Osteocyte (in vitro differentiated cells): ENCODE data around the gene FBXL16. TPM values are rescaled to one million over a fixed set of nuclear protein-coding genes. Genes with fewer than 3 reads are reported as not detected.

Source experiments
- DNase-seq: peaks from one replicate; pipeline ENCODE4 v3.0.0; 2021; ENCODE audit warnings: mixed read lengths; ENCODE audit not compliant: unreplicated experiment; ENCODE audit errors: extremely low spot score
- H3K27ac Mint-ChIP-seq: one replicate; pipeline ENCODE4 v1.8.0; 2021; ENCODE audit warnings: mild to moderate bottlenecking, mixed read lengths; ENCODE audit not compliant: unreplicated experiment
- H3K27me3 Mint-ChIP-seq: one replicate; pipeline ENCODE4 v1.8.0; 2021; ENCODE audit warnings: mixed read lengths; ENCODE audit not compliant: unreplicated experiment
- H3K36me3 Mint-ChIP-seq: one replicate; pipeline ENCODE4 v1.8.0; 2021; ENCODE audit warnings: mixed read lengths; ENCODE audit not compliant: unreplicated experiment
- H3K4me1 Mint-ChIP-seq: one replicate; pipeline ENCODE4 v1.8.0; 2021; ENCODE audit warnings: mixed read lengths; ENCODE audit not compliant: unreplicated experiment
- H3K4me3 Mint-ChIP-seq: one replicate; pipeline ENCODE4 v1.8.0; 2021; ENCODE audit warnings: mild to moderate bottlenecking, moderate library complexity, mixed read lengths; ENCODE audit not compliant: unreplicated experiment
- H3K9me3 Mint-ChIP-seq: one replicate; pipeline ENCODE4 v1.8.0; 2021; ENCODE audit warnings: mixed read lengths; ENCODE audit not compliant: unreplicated experiment
- total RNA-seq: library from RNA; stranded (reverse); gene quantifications from 2 replicates; pipeline ENCODE4 v1.2.1, GENCODE V29; 2021
- TF ChIP-seq, protein P1 (sequence below): fragments of 200-600 bp; sonication (generic); IDR thresholded peaks from 2 replicates; pipeline ENCODE4 v1.5.0; 2021; ENCODE audit warnings: antibody characterized with exemption, mild to moderate bottlenecking, moderate library complexity

Gene FBXL16
- total RNA-seq, 1 donor from 2014 or later: 0.32 TPM

DNA sequence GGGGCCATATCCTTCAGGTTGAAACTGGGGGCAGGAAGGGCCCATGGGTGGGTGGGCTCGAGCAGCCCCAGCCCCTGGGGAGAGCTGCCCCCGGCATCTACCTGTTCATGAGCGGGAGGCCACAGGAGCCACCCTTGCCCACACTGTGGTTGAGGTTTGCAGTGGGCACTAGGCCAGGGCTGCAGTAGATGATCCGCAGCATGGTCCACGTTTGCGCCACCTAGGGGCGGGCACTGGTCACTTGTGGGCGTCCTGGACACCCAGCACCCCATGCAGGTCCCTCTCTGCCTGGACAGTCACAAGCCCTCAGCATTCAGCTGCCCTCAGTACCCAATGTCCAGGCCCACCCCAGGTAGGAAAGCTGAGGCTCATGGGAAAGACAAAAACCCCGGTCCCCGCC, 19.6 kb downstream of the FBXL16 start:
- Mint-ChIP-seq H3K9me3 (no peaks in the 10 kb centered on the region), H3K4me1 (peaks cover 36% of the 10 kb centered on the region), H3K36me3 (peaks cover 14% of the 10 kb centered on the region), H3K27ac (peak overlapping the region; percentile 34), H3K4me3 (peak overlapping the region; percentile 44), H3K27me3 (no peaks in the 10 kb centered on the region)
- TF ChIP-seq, protein P1, sequence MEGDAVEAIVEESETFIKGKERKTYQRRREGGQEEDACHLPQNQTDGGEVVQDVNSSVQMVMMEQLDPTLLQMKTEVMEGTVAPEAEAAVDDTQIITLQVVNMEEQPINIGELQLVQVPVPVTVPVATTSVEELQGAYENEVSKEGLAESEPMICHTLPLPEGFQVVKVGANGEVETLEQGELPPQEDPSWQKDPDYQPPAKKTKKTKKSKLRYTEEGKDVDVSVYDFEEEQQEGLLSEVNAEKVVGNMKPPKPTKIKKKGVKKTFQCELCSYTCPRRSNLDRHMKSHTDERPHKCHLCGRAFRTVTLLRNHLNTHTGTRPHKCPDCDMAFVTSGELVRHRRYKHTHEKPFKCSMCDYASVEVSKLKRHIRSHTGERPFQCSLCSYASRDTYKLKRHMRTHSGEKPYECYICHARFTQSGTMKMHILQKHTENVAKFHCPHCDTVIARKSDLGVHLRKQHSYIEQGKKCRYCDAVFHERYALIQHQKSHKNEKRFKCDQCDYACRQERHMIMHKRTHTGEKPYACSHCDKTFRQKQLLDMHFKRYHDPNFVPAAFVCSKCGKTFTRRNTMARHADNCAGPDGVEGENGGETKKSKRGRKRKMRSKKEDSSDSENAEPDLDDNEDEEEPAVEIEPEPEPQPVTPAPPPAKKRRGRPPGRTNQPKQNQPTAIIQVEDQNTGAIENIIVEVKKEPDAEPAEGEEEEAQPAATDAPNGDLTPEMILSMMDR: peak; percentile 52
- DNase-seq: no peak

DNA sequence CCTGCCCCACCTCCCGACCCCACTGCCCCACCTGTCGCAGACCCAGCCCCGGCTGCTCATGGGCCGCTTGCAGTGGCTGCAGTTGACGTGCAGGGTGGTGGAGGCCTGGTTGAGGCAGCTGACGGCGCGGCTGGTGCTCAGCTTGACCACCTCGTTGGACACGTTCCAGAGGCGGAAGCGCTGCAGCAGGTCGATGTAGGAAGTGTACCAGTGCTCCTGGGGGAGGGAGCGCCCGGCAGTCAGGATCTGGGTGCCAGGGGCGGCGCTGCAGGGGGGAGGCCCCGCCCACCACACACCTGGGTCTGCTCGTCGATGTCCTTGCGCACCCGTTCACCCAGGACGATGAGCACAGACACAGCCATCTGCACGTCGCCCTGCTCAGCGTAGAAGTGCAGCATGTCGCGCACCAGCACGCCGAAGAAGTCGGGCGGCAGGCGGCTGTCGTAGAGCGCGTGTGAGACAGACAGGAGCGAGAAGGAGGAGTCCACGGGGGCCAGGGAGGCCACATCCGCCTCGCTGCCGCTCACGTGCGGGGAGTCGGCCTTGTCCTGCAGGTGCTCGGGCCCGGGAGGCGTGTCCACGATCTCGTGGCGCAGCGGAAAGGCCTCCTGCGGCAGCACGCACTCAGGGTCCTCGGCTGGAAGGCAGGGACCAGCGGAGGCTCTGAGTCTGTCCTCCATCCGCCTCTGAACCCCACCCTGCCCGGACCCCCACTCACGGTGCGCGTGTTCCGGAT, 20.5 kb downstream of the FBXL16 start:
- DNase-seq: no peak
- no peak overlapping the region for H3K4me3 Mint-ChIP-seq
- peaks cover 32% of the 10 kb centered on the region for H3K4me1 Mint-ChIP-seq
- no peaks in the 10 kb centered on the region for H3K9me3 Mint-ChIP-seq
- H3K27me3 Mint-ChIP-seq: no peaks in the 10 kb centered on the region
- peaks cover 14% of the 10 kb centered on the region for H3K36me3 Mint-ChIP-seq
- H3K27ac Mint-ChIP-seq: no peak overlapping the region
- TF ChIP-seq, protein P1: no peak

DNA sequence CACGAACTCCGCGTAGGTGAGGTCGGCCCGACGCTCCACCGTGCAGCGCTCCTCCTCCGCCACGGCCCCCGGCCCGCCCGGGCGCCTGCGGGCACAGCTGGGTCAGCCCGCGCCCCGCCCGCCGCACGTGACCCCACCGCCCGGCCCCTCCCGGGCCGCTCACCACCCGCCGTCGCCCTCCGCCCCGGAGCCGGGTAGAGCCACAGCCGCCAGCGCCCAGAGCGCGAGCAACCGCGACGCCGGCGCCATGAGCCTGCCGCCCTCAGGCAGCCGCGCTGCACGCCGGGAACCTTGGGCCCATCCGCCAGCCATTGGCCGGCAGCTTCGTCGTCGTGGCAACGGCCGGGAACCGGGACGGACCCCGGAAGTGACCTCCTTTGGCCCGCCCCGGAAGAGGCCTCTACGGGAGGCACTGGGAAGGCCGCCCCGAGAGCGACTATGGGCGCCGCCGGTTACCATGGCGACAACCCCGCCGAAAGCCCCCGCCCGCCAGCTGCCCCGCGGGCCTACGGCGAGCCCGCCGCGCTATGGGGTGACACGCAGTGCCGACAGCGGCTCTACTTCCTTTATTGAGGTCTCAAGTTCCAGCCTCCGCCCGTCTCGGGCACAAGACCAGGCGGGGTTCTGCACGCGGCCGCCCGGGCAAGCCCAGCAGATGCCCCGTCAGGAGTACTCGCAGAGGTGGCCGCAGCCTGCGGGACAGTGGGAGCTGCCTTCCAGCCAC, 21.4 kb downstream of the FBXL16 start, which contains the start of gene JMJD8:
JMJD8 (minus strand) TSS at position 264 of the 724 bp plus-strand sequence; CDS start at position 249, 15 bp downstream.
- TF ChIP-seq, protein P1: no peak
- Mint-ChIP-seq H3K27me3 (no peaks in the 10 kb centered on the region), H3K27ac (peak within 1 kb of the TSS; percentile 75), H3K4me3 (peak within 1 kb of the TSS; percentile 71), H3K9me3 (no peaks in the 10 kb centered on the region), H3K36me3 (peaks cover 14% of the 10 kb centered on the region), H3K4me1 (peaks cover 26% of the 10 kb centered on the region)
- peak; percentile 98 for DNase-seq

DNA sequence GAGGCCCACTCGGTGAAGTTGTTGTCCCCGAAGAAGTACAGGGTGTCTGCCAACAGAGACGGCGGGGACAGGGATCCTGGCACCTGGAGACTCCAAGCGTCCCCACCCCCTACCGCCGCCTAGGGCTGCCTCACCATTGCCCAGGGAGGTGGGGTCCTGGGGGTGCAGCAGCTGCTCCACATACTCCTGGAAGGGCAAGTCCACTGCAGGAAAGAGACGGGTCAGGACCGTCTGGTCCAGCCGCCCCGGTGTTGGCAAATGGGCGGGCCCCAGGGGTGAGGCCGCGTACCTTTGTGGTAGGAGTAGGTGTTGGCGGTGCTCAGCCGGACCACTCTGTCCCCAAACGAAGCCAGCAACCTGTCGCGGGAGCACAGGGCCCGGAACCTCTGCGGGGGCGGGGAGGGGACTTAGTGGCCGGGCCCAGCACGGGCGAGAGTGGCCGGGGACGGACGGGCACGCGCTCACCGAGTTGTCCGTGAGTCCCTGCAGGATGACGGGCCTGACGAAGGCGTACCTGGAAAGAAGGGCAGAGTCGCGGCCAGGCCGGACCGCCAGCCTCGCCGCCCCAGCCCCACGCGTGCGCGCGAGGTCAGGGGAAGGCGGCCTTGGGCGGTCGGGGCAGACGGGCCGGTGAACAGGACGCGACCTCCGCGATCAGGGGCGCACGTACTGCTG, 22.1 kb downstream of the FBXL16 start:
- peaks cover 14% of the 10 kb centered on the region for H3K36me3 Mint-ChIP-seq
- DNase-seq: no peak
- H3K4me3 Mint-ChIP-seq: peak overlapping the region; percentile 71
- no peaks in the 10 kb centered on the region for H3K27me3 Mint-ChIP-seq
- TF ChIP-seq, protein P1: no peak
- no peaks in the 10 kb centered on the region for H3K9me3 Mint-ChIP-seq
- peaks cover 23% of the 10 kb centered on the region for H3K4me1 Mint-ChIP-seq
- peak overlapping the region; percentile 41 for H3K27ac Mint-ChIP-seq
